ENCODE data around the gene FAM240B.

DNA sequence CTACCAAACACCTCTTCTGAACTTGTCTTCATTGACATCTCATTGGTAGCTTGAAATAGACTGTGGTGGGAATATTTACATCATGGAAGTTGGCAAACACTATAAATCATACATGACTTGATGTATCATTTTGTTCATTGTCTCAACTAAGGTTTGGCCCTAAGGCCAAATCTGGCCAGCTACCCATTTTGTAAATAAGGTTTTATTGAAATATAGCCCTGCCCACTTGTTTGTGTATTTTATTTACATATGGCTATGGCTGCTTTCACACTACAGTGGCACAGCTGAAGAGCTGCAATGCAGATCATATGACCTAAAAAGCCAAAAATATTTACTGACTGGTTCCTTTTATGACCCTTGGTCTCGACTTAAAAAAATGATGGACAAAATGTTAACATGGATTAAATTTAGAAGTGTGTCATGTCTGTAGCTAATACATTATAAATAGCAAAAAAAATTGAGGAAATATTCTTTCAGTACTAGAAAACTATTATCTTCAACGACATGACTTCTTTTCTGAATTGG lies 22.1 kb downstream of the FAM240B start:
- TF ChIP-seq, protein P1, sequence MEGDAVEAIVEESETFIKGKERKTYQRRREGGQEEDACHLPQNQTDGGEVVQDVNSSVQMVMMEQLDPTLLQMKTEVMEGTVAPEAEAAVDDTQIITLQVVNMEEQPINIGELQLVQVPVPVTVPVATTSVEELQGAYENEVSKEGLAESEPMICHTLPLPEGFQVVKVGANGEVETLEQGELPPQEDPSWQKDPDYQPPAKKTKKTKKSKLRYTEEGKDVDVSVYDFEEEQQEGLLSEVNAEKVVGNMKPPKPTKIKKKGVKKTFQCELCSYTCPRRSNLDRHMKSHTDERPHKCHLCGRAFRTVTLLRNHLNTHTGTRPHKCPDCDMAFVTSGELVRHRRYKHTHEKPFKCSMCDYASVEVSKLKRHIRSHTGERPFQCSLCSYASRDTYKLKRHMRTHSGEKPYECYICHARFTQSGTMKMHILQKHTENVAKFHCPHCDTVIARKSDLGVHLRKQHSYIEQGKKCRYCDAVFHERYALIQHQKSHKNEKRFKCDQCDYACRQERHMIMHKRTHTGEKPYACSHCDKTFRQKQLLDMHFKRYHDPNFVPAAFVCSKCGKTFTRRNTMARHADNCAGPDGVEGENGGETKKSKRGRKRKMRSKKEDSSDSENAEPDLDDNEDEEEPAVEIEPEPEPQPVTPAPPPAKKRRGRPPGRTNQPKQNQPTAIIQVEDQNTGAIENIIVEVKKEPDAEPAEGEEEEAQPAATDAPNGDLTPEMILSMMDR (IDR thresholded peaks at IDR 0.05; ENCODE audit: low read depth, low read length), result no peak
- TF ChIP-seq EZH2phosphoT487 (IDR thresholded peaks at IDR 0.05; ENCODE audit: low read depth), result no peak

Measured in OCI-LY3 (cell line).